ENCODE data around the gene SYNGR3. TPM values are rescaled to one million over a fixed set of nuclear protein-coding genes. Genes with fewer than 3 reads are reported as not detected.
"Not testable (repeated sequence)": the region's sequence is repeated elsewhere in the genome, so short reads cannot be mapped to it uniquely, and the experiment has no call there.

SYNGR3 gene
- total RNA-seq, 1 experiment from 2014 or later: 3.6 TPM

DNA sequence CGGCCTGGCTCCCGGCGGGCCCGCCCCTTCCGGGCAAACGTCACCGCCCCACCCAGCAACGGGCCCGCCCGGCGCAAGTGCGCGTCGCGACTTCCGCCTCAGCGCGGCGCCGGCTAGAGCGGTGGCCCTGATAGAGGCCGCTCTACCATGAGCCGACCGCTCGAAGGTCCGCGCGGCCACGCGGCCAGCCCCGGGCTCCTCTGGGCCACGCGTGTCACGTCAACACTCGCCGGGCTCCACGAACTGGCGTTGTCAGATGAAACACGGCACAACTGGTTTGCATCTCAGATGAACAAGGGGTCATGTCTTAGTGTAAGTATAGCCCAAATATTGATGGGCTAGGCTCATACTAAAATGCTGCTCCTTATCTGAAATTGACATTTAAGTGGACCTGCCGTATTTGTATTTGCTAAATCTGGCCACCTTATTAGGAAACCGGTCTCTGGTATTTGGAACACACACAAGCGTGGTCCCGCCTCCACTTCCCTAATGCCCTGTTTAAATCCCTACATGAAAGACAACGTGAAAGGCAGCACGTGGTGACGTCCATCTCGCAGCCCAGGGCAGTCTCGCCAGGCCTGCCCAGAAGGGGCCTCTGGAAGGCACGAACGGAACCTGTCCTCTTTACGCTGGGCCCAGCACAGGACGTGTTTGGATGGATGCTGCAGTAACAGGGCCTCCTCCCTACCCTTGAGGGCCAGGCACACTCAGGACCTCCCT, 20.2 kb downstream of the SYNGR3 start, which contains the start of gene ZNF598:
Gene ZNF598, minus strand, starts transcription at position 31 of the 720 bp plus-strand sequence.
- CTCF ChIA-PET: no interaction called here
- Mint-ChIP-seq H3K27me3 (ENCODE audit: unreplicated experiment) (no peaks in the 10 kb centered on the region), H3K27ac (ENCODE audit: unreplicated experiment) (peak within 1 kb of the TSS; percentile 93), H3K4me3 (ENCODE audit: low read depth, unreplicated experiment) (peak within 1 kb of the TSS; percentile 89), H3K36me3 (ENCODE audit: insufficient read depth, unreplicated experiment) (peaks cover 41% of the 10 kb centered on the region), H3K9me3 (ENCODE audit: low read depth, unreplicated experiment) (no peaks in the 10 kb centered on the region), H3K4me1 (ENCODE audit: low read depth, unreplicated experiment) (peaks cover 35% of the 10 kb centered on the region)
- DNase-seq: peak; percentile 93
- TSS peak; percentile 97 for BruUV-seq (replicated peaks)
- intact Hi-C loops (cut with micrococcal nuclease; ENCODE audit: unreplicated experiment): no loop called here
- TF ChIP-seq, protein P1, sequence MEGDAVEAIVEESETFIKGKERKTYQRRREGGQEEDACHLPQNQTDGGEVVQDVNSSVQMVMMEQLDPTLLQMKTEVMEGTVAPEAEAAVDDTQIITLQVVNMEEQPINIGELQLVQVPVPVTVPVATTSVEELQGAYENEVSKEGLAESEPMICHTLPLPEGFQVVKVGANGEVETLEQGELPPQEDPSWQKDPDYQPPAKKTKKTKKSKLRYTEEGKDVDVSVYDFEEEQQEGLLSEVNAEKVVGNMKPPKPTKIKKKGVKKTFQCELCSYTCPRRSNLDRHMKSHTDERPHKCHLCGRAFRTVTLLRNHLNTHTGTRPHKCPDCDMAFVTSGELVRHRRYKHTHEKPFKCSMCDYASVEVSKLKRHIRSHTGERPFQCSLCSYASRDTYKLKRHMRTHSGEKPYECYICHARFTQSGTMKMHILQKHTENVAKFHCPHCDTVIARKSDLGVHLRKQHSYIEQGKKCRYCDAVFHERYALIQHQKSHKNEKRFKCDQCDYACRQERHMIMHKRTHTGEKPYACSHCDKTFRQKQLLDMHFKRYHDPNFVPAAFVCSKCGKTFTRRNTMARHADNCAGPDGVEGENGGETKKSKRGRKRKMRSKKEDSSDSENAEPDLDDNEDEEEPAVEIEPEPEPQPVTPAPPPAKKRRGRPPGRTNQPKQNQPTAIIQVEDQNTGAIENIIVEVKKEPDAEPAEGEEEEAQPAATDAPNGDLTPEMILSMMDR (IDR thresholded peaks at IDR 0.05; ENCODE audit: unreplicated experiment): no peak

DNA sequence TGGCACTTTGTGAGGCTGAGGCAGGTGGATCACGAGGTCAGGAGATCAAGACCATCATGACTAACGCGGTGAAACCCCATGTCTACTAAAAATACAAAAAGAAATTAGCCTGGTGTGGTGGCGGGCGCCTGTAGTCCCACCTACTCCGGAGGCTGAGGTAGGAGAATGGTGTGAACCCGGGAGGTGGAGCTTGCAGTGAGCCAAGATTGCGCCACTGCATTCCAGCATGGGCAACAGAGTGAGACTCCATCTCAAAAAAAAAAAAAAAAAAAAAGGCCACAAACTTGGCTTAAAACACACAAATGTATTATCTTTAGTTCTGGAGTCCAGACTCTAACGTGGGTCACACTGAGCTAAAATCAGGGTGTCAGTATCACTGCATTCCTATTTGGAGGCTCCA, 22.0 kb downstream of the SYNGR3 start:
- H3K9me3 Mint-ChIP-seq (ENCODE audit: low read depth, unreplicated experiment); DNase-seq; BruUV-seq (replicated peaks); H3K27me3 Mint-ChIP-seq (ENCODE audit: unreplicated experiment); intact Hi-C loops (cut with micrococcal nuclease; ENCODE audit: unreplicated experiment); H3K4me3 Mint-ChIP-seq (ENCODE audit: low read depth, unreplicated experiment); H3K27ac Mint-ChIP-seq (ENCODE audit: unreplicated experiment): not testable (repeated sequence)
- Mint-ChIP-seq H3K4me1 (ENCODE audit: low read depth, unreplicated experiment) (peaks cover 20% of the 10 kb centered on the region), H3K36me3 (ENCODE audit: insufficient read depth, unreplicated experiment) (peaks cover 33% of the 10 kb centered on the region)
- CTCF ChIA-PET: interaction anchor here (0.6 kb wide), 1 partner anchor 192 kb away, joined by 5 read pairs; no protein-coding TSS in a partner anchor

DNA sequence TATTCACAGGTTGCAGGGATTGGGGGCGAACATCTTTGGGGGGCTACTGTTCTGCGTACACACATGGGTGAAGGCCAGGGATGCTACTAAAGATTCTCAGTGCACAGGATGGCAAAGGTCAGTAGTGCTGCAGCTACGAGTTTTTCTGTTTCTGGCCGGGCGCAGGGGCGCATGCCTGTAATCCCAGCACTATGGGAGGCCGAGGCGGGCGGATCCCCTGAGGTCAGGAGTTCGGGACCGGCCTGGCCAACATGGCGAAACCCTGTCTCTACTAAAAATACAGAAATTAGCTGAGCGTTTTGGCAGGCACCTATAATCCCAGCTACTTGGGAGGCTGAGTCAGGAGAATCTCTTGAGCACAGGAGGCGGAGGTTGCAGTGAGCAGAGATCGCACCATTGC, 23.8 kb downstream of the SYNGR3 start:
- intact Hi-C loops (cut with micrococcal nuclease; ENCODE audit: unreplicated experiment): no loop called here
- no TSS peak for BruUV-seq (replicated peaks)
- H3K36me3 Mint-ChIP-seq (ENCODE audit: insufficient read depth, unreplicated experiment): peaks cover 20% of the 10 kb centered on the region
- H3K9me3 Mint-ChIP-seq (ENCODE audit: low read depth, unreplicated experiment): no peaks in the 10 kb centered on the region
- peaks cover 3% of the 10 kb centered on the region for H3K4me1 Mint-ChIP-seq (ENCODE audit: low read depth, unreplicated experiment)
- no peak for DNase-seq
- no peak overlapping the region for H3K4me3 Mint-ChIP-seq (ENCODE audit: low read depth, unreplicated experiment)
- H3K27ac Mint-ChIP-seq (ENCODE audit: unreplicated experiment): no peak overlapping the region
- CTCF ChIA-PET: interaction anchor here (0.6 kb wide), 2 partner anchors 301 to 509 kb away, joined by 5 to 7 read pairs; no protein-coding TSS in a partner anchor
- TF ChIP-seq, protein P1 (IDR thresholded peaks at IDR 0.05; ENCODE audit: unreplicated experiment): no peak
- H3K27me3 Mint-ChIP-seq (ENCODE audit: unreplicated experiment): peaks cover 12% of the 10 kb centered on the region

DNA sequence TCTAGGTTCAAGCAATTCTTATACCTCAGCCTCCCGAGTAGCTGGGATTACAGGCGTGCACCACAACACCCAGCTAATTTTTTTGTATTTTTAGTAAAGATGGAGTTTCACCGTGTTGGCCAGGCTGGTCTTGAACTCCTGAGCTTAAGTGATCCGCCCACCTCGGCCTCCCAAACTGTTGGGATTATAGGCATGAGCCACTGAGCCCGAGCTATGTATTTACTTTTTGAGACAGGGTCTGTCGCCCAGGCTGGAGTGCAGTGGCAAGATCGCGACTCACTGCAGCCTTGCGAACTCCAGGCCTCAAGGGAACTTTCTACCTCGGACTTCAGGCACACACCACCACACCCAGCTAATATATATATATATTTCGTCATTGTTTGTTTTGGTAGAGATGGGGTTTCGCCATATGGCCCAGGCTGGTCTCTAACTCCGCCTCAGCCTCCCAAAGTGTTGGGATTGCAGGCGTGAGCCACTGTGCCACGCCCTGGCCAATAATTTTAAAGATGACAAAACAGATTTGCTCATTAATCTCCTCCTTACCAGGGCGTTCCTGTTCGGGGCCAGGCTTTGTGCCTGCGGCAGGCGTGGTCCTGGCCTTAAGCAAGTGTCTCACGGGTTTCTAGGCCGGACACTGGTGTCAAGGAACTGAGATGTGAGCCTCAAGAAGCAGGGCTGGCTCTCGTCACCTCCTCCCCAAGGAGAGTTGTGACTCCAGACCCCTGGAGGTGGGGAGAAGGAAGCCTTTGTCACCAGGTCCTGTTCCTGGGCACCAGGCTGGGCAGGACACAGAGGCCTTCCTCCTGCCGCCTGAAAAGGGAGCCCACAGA, 25.6 kb downstream of the SYNGR3 start:
- H3K4me3 Mint-ChIP-seq (ENCODE audit: low read depth, unreplicated experiment): no peak overlapping the region
- BruUV-seq (replicated peaks): no TSS peak
- CTCF ChIA-PET: interaction anchor here (2.1 kb wide), 1 partner anchor 11 kb away, joined by 9 read pairs; no protein-coding TSS in a partner anchor

More for the DNA sequence above, 25.6 kb downstream of the SYNGR3 start:
- no peaks in the 10 kb centered on the region for H3K9me3 Mint-ChIP-seq (ENCODE audit: low read depth, unreplicated experiment)
- DNase-seq: peak; percentile 53
- H3K4me1 Mint-ChIP-seq (ENCODE audit: low read depth, unreplicated experiment): peaks cover 2% of the 10 kb centered on the region
- H3K27me3 Mint-ChIP-seq (ENCODE audit: unreplicated experiment): peaks cover 30% of the 10 kb centered on the region
- intact Hi-C loops (cut with micrococcal nuclease; ENCODE audit: unreplicated experiment): no loop called here
- peaks cover 2% of the 10 kb centered on the region for H3K36me3 Mint-ChIP-seq (ENCODE audit: insufficient read depth, unreplicated experiment)
- H3K27ac Mint-ChIP-seq (ENCODE audit: unreplicated experiment): no peak overlapping the region
- TF ChIP-seq, protein P1 (IDR thresholded peaks at IDR 0.05; ENCODE audit: unreplicated experiment): no peak
